ENCODE data around the gene ZNHIT3.
"Not testable (repeated sequence)": the region's sequence is repeated elsewhere in the genome, so short reads cannot be mapped to it uniquely, and the experiment has no call there.

ZNHIT3 gene

DNA sequence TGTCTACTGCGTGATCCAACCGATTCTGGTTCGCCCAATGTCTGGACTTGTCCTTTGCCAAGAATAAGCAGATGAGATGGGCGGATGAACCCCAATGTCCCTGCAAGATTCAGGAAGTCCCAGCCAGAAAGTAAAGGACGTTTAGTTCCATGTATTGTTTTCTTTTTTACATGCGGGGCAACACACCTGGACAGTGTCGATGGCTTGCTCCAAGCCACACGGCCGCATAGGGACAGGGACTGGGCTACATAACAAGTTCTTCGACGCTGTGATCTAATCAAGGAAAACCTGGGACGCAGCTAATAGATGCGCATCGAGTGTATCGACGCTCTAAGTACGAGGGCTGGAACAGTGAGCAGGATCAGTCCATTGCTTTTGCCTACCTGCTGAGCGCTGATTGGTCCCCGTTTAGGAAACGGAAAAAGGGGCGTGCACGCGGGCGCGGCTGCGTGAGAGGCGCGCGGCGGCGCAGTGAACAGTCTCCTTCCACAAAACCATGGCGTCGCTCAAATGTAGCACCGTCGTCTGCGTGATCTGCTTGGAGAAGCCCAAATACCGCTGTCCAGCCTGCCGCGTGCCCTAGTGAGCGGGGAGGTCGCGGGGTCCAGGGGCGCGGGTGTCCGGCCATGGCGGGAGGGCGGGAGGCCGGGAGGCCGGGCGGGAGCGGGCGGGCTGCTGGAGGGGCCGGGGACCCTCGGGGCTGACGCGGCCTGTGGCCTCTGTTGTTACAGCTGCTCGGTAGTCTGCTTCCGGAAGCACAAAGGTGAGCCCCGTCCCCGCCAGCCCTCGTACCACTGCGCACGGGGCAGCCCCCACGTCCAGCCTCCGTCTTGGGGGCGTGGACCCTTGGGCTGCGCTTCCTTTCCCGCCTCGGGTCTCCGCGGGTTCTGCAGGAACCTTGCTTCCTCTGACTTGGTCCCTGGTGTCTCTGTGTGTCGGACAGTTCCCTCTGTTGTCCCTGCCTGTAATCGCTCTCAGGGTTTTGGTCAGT is at the start of gene ZNHIT3:
ZNHIT3 (plus strand) TSS at position 478 of the 991 bp plus-strand sequence; CDS start at position 497, 19 bp downstream.
- peak; percentile 90 for DNase-seq

DNA sequence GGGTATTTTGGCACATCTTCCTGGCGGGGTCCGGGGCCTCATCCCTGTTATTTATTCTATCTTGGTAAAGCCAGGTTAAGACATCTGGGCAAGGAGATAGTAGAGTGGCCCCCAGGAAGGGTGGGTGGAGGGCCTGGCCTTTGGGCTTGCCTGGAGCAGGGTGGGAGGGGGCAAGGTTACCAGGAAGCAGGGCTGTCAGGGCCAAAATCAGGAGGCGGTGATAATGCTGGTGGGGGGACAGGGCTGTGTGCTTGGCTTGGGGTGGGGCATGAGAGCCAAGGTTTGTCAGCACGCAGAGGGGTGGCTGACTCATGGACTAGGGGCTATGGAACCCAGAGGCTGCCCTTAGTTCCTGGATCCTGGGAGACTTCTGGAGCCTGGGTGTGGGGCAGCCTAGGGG is 44.7 kb upstream of the ZNHIT3 start:
- not testable (repeated sequence) for DNase-seq

DNA sequence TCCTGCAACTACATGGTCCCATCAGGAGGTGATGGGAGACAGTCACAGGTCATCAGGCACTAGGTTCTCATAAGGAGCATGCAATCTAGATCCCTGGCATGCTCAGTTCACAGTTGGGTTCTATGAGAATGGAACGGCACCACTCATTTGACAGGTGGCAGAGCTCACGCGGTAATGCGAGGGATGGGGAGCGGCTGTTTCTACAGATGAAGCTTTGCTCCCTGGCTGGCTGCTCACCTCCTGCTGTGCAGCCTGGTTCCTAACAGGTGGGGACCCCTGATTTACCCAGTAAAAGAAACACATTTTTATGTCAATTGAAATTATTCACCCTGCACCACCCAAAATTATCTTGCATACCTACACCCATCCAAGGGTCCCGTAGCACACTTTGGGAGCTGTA is 42.7 kb upstream of the ZNHIT3 start:
- no peak for DNase-seq

DNA sequence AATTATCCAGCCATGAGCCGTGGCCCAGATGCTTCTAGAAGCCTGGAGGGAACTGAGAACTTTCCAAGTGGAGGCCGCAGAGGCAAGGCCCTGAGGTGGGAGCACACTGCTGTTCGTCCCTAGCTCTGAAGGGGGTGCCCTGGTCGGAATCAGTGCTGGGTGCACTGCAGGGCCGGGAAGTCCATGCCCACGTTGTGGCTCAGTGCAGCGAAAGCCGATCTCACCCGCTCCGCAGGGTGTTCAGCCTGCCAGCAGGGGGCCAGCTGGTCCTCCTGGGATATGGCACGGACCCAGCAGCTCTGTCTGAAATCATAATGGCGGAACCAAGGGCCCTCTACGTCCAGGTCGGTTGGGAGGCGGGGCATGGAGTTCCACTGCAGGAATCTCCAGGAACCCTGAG is 36.5 kb upstream of the ZNHIT3 start:
- not testable (repeated sequence) for DNase-seq

DNA sequence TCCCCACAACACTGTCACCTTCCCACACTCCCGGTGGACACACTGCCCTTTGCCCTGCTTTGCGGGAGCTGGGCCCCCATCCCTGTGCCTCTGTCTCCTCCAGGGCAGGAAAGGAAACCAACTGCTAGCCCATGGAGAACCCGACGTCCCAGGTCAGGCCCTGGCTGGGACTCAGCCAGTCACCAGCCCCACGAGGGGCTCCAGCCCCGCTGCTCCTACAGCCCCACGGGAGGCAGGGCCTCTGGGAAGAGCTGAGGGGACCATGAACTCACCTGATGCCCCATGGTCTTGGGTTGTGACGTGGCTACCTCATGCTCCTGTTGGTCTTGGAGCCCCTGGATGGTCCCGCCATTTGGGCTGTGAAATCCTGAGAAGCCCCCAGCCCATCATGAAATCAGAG is 33.6 kb upstream of the ZNHIT3 start:
- DNase-seq, result not testable (repeated sequence)

DNA sequence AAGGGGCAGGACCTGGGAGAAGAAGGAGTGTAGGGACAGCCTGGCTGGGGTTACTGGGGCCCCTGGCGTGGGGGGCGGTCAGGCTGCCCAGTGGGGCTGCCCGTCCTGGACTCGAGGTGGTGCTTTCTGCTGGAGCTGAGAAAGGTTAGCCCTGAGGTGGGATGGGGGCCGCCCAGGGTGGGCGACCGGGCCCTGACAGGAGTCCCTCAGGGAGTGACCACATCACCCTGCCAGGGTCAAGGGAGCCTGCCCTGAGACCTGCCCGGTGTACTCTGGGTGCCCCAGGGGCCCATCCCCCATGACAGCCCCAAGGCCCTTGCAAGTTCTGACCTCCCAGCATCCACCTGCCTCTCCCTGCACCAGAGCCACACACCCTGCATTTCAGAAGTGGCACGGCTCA is 28.8 kb upstream of the ZNHIT3 start:
- DNase-seq, result not testable (repeated sequence)

DNA sequence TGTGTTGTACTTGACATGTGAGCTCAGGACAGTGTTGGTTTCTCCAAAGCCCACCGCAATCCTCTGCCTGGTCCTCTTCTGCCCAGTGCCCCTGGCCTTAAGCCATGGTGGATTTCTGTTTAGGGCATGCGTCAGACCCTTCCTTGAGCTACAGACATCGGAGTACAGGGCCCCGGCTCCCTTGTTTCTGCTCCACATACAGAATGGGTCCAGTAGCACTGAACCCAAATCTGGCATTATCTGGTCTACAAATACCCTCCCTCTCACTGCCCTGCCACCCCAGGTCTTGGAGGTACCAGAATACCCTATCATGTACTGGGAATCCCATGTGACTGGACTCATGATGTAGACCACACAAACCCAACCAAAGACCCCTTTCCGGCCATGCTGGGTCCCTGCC is 27.4 kb upstream of the ZNHIT3 start:
- no peak for DNase-seq

DNA sequence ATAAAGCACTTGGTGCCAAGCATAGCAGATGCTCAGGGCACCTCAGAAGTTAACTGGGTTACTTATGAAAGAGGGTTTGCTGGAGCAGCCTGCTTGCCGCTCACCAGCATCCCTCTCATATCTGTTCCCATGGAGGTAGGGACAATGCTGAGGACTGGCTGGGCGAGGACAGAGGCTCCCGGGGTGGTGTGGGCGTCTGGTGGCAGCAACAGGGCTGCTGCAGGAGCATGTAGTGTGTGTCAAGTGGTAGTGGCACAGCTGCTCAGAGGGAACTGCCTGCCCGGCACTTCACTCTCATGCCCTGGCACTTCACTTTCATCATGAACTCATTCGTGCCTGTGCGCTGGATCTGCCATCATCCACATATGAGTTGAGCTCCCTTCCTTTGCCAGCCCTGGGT is 26.9 kb upstream of the ZNHIT3 start:
- DNase-seq, result no peak

DNA sequence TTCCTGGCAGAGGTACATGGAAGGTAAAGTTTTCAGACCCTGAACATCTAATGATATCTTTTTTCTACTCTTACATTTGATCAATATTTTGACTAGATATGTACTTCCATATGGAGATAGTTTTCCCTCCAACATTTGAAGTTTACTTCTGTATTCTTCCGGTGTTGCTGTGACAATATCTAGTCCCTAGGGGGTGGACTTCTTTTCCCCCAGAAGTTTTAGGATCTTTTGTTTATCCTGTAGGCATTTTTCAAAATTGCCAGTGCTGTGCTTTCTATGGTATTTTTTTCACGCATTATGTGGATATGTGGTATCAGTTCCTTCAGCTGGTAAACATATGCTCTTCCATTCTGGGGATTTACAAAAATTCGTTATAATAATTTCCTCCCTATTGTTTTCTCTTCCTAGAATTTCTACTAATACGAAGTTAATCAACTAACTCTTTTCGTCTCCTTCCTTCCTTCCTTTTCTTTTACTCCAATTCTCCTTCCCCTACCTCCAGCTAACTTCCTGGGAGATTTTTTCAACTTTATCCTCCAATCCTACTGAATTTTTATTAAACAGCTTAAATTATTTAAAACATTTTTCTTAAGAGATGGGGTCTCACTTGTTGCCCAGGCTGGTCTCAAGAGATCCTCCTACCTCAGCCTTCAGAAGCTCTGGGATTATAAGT is 26.1 kb upstream of the ZNHIT3 start:
- no peak for DNase-seq

DNA sequence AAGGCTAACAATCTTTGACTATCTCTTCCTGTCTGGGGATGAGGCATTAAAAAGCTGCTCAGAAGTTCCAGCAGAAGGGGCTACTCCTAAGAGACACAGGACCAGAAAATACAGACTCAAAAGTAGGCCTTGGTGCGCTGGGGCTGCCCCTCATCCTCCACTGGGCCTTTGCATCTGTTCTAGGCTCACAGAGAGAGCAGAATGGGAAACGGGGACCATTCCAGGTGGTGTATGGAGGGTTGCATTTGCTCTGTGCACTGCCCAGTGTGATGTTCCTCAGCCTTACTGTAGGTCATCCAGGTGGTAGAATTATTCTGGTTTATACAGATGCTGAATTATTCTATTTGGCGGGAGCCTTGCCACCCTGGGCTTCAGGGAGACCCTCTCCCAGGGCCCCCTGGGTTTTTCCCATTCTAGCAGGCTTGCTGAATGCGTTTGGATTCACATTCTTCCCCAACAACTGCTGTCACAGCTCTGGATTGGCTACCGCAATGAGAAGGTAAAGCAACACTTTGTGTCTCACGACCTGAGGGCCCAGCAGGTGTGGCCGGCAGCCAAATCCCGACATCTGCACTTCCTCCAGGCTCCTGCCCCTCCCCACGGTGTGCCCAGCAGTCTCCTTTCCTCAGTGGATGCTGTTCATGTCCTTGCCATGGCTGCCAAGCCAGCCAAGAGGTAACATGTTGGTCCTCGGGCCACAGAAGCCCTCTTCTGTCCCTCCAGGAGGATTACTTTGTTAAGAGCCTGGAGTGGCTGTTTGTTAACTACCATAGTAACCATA is 25.0 kb upstream of the ZNHIT3 start:
- DNase-seq, result no peak

DNA sequence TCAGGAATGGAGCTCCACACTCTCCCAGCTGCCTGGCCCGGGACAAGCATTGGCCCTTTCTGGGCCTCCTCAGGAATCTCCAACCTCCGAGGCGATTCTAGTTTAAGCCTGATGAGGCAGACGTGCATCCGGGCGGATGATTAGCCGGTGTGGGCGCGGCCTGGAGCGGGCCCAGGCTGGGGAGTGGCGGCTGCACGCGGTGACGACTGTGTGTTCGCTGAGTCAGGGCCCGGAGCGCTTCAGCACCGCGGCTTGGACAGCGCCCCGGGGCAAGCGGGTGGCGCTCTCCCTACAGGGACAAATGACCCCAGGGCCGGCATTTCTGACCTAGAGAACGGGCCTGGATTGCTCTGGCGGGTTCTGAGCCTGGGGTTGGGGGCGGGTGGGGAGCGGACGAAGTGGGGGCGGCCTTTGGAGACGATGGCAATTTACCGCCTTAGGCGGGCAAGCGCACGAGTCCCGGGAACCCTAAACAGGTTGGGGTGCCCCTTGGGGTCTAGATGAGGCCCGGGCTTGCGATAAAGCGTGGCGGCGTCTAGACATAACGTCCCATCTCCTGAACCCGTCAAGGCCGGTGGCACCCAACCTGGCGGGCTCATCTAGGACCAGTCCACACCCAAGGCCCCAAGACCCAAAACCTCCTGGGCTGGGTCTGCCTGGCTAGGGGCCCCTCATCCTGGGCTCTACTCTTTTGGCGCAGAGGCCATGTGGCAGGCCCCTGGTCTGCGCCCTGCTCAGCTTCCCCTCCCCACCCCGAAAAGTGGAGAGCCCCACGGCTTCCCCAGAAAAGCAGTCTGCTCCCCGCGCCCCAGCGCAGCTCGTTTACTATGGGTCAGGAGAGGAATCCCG is 22.3 kb upstream of the ZNHIT3 start:
- peak; percentile 75 for DNase-seq

DNA sequence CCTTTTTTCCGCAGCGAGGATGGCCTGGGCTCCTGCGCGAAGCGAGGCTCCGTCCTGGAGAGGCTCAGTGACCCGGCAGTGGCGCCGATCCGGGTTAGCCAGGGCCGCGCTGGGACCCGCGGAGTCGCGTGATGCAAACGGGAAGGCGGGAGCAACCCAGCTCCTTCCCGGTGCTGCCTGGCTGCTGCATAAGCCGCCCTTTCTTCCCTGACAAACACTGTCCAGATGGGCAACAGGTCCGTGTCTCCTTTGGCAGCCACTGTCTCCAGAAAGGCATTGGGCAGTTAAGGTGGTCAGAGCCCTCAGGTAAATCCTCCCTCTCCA is 21.8 kb upstream of the ZNHIT3 start:
- DNase-seq, result no peak

DNA sequence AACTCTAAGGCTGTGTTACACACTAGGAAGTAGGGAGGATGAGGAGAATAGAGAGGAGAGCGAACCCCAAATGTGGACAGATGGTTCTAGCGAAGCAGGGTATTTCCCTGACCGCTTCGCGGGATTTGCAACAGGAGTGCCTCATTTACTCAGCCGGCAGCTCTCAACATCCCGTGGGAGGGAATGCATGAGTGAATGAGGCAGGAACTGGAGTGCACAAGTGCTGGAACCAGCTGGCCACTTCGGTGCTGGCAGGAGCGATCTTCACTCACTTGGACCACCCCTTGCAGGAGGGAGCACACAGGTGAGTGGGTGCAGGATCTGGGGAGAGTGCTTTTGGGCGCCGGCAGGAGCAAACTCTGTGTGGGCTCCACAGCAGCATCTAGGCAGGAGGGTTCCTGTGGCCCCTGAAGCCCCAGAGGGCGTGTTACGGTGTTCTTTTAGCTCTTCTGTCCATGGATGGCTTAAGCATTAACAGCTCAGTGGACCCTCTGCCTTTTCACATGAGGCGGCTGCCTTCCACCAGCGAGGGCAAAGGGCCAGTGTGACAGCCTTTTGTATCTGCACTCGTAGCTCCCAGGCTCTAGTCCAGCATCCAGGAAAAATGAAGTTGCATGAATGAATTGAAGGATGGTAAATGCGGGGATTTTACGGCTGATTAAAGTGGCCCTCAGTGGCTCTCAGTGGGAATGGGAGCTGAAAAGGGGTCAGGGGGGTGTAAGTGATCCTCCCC is 17.4 kb upstream of the ZNHIT3 start:
- no peak for DNase-seq

DNA sequence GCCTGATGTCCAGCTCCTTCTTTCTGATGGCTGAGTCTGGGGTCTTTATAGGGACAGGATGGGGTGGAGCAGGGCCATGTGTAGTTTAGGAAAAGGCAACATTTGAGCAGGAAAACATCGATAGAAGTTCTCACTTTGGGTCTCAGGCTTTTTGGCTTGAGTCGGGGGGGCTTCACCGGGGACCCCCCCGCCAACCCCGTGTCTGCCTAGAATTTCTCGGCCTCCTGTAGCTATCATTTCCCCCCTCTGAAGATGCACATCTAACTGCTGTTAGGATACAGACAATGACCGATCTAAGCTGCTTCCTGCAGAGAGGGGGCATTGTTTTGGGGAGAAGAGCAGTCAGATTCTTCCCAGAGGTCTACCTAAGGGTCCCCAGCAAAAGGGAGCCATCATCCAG is 16.7 kb upstream of the ZNHIT3 start:
- no peak for DNase-seq

DNA sequence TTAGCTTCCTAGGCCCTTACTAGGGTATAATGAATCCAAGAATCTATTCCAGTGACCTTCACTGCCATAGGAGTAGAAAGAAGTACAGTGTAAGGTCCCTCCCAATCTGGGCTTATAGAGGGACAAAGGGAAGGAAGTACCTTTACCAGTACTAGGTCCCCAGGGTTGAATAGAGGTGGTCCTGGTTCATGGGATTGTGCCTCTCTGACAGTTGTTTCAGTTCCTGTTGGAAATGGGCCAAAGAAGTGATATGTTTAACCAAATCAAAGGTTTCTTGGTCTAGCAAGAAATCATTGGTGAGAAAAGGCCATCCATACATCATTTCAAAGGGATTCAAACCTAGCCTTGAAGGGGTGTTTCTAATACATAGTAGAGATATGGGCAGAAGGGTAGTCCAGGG is 16.0 kb upstream of the ZNHIT3 start:
- DNase-seq, result no peak

DNA sequence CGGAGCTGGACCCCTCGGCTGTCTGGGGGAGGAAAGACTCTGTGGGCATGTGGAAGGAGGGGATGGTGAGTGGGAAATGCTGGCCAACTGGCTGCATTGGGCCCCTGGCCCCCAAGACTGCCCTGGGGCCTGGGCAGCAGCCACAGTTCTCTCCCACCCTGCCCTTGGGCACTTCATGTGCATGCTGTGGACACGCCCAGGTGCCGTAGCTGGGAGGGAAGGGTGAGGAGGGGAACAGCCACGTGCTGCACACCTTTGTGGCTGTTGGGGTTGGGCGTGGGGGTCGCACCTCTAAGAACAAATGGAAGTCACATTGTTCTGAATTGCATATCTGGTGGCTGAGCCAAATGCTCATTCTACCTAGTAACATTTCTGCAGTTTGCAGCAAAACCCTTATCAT is 11.9 kb upstream of the ZNHIT3 start:
- no peak for DNase-seq

DNA sequence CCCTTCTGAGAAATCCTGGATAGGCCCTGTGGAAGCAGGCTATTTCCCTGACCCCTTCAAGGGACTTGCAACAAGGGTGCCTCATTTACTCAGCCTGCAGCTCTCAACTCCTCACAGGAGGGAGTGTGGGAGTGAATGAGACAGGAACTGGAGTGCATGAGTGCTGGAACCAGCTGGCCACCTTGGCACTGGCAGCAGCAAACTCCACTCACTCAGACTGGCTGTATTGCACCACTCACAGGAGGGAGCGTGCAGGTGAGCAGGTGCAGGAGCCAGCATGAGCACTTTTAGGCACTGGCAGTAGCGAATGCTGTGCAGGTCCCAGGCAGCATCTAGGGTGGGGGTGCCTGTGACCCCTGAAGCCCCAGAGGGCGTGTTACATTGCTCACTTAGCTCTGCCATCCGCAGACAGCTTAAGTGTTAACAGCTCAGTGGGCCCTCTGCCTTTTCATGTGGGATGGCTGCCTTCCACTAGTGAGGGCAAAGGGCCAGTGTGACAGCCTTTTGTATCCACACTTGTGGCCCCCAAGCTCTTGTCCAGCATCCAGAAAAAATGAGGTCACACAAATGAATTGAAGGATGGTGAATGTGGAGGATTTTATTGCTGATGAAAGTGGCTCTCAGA is 11.0 kb upstream of the ZNHIT3 start:
- DNase-seq, result no peak

DNA sequence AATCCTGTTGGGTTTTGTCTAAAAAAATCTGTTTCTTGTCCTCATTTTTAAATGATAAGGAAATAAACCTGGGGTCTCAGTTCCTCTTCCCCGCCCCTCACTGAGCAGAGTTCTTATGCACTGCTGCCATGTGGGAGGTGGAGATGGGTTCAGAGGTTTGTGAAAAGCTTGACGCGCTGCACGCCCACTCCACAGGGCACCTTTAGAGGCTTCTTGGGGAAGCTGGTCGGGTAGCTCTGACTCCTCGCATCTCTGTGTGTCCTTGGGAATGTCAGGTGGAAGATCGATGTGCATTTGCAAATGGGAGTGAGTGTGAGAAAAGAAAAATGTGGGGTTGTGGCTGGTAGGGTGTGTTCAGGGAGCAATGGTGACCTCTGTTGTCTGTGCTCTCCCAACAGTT is 4.7 kb upstream of the ZNHIT3 start:
- no peak for DNase-seq

DNA sequence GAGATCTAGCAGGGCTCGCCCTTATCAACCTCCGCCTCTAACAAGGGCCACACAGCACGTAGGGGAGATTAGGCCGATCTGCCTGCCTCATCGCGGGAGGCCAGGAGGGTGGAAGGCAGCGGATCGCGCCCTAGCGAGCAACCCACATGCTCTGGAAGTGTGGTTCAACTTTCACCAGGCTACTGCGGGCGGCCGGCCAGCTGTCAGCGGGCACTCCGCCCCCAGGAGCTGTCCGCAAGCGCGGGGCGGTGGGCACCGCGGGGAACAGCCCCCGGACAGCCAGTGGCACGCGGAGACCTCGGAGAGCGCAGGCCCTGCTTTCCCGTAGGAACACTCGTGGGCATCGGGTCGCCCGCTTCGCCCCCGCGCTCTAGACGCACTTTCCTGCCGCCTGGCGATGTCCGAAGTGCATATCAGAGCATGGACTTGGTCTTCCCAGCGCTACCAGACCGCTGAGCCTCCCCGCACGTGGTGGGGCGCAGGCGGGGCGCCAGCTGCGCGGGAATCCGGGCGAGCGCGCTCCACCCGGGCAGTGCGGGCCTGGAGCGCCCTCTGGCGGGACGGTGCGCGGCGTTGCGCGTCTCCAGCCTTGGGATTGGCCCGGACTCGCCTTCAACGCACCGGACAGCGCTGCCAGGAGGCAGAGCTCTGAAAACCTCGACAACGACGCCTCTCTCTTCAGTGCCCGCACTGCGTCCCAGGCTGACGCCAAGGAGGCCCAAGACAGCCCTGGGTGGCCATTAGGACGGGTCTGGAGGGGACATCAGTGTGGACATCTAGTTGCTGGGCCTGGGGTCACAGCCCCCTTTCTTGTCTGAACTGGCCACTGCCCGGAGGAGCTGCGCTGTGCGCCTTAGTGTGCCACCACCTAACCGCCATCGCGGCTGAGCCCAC is 3.6 kb upstream of the ZNHIT3 start:
- DNase-seq, result peak; percentile 82

DNA sequence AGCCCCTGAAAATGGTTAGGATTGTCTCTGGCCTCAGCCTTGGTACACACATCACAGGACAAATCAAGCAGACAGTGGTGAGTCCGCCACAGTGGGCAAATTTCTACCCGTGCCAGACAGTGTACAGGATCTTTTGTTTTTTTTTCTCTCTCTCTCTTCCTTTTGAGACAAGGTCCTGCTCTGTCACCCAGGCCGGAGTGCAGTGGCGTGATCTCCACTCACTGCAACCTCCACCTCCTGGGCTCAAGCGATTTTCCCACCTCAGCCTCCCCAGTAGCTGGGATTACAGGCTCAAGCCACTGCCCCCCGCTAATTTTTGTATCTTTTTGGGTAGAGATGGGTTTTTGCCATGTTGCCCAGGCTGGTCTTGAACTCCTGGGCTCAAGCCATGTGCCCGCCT is 2.5 kb upstream of the ZNHIT3 start:
- DNase-seq, result not testable (repeated sequence)

All from stimulated activated CD4-positive, alpha-beta T cell treated with anti-CD3 and anti-CD28 coated beads, Interleukin-1b, Interleukin-23, amount 100 ng/mL, for 48 hours (primary cell).